GM19240 (cell line): ENCODE results near the gene PCDHB10.
"Not testable (repeated sequence)": the region's sequence is repeated elsewhere in the genome, so short reads cannot be mapped to it uniquely, and the experiment has no call there.

Experiments
- DNase-seq: peaks from one replicate; pipeline ENCODE4 v3.0.0; 2011; ENCODE audit warnings: low spot score; ENCODE audit not compliant: insufficient read length

The PCDHB10 gene

GRCh38 chr5:141192110-141192725 lies at the start of gene PCDHB10:
Gene PCDHB10, plus strand, starts transcription at chr5:141192353. Its CDS starts 200 bp downstream, at chr5:141192553.
- no peak for DNase-seq

- DNase-seq = no peak
Observed at GRCh38 chr5:141149812-141150211, 42.3 kb upstream of the PCDHB10 start, which contains the start of gene PCDHB6. Gene PCDHB6, plus strand, starts transcription at chr5:141150057. Its CDS starts 201 bp downstream, at chr5:141150258.

GRCh38 chr5:141150224-141150992 lies 41.7 kb upstream of the PCDHB10 start:
- no peak for DNase-seq

GRCh38 chr5:141150993-141151325 lies 41.2 kb upstream of the PCDHB10 start:
- DNase-seq = no peak

- not testable (repeated sequence) for DNase-seq
Observed at GRCh38 chr5:141151632-141152031, 40.5 kb upstream of the PCDHB10 start.

GRCh38 chr5:141152096-141152495 lies 40.1 kb upstream of the PCDHB10 start:
- not testable (repeated sequence) for DNase-seq

GRCh38 chr5:141155540-141156374 lies 36.4 kb upstream of the PCDHB10 start:
- no peak for DNase-seq

GRCh38 chr5:141157356-141157755 lies 34.8 kb upstream of the PCDHB10 start:
- DNase-seq = not testable (repeated sequence)

- DNase-seq = not testable (repeated sequence)
Observed at GRCh38 chr5:141157901-141158300, 34.3 kb upstream of the PCDHB10 start.

- no peak for DNase-seq
Observed at GRCh38 chr5:141172381-141173204, 19.6 kb upstream of the PCDHB10 start, which contains the start of gene PCDHB7. Gene PCDHB7, plus strand, starts transcription at chr5:141172644. Its CDS starts 192 bp downstream, at chr5:141172836.

GRCh38 chr5:141174291-141175104 lies 17.7 kb upstream of the PCDHB10 start:
- DNase-seq = not testable (repeated sequence)

GRCh38 chr5:141175933-141176332 lies 16.2 kb upstream of the PCDHB10 start:
- DNase-seq = no peak

- not testable (repeated sequence) for DNase-seq
Observed at GRCh38 chr5:141177577-141178191, 14.5 kb upstream of the PCDHB10 start, which contains the start of gene PCDHB8. Gene PCDHB8, plus strand, starts transcription at chr5:141177790. Its CDS starts 245 bp downstream, at chr5:141178035.

GRCh38 chr5:141179371-141179770 lies 12.8 kb upstream of the PCDHB10 start:
- DNase-seq = not testable (repeated sequence)

- DNase-seq = not testable (repeated sequence)
Observed at GRCh38 chr5:141179876-141180275, 12.3 kb upstream of the PCDHB10 start.

GRCh38 chr5:141180313-141180712 lies 11.8 kb upstream of the PCDHB10 start:
- DNase-seq = no peak

- no peak for DNase-seq
Observed at GRCh38 chr5:141182248-141182647, 9.9 kb upstream of the PCDHB10 start, which contains the start of gene PCDHB16. Gene PCDHB16, plus strand, starts transcription at chr5:141182387. Its CDS starts 173 bp downstream, at chr5:141182560.

- not testable (repeated sequence) for DNase-seq
Observed at GRCh38 chr5:141184117-141184855, 7.9 kb upstream of the PCDHB10 start.
